Lung (tissue), 12 donors: ENCODE results near the gene NAT14. TPM values are rescaled to one million over a fixed set of nuclear protein-coding genes. Genes with fewer than 3 reads are reported as not detected.

ENCODE experiments used
- ATAC-seq: fragments of 200-7000 bp; cut with Tn5 transposase; one replicate; pipeline ENCODE4 v1.9.1; 2020; ENCODE audit warnings: moderate number of reproducible peaks; ENCODE audit not compliant: insufficient read depth, low FRiP score
- DNase-seq, 3 donors: peaks; one replicate each; pipeline ENCODE4 v3.0.0-alpha.2; 2013 to 2017
- H3K27ac ChIP-seq, 2 donors: one replicate each; pipeline ENCODE4 v1.5.1; 2013; ENCODE audit warnings: mild to moderate bottlenecking in 2 of 2, moderate library complexity in 2 of 2, control low read depth in 1 of 2, inconsistent platforms in 1 of 2, low read depth in 1 of 2, low read length in 1 of 2
- H3K27me3 ChIP-seq, 3 donors: one replicate each; pipeline ENCODE4 v1.5.1; 2013; ENCODE audit warnings: low read length in 2 of 3; ENCODE audit not compliant: control insufficient read depth in 3 of 3, insufficient read depth in 3 of 3
- H3K36me3 ChIP-seq, 4 donors: one replicate each; pipeline ENCODE4 v1.5.1; 2013; ENCODE audit warnings: low read length in 4 of 4, mild to moderate bottlenecking in 1 of 4, moderate library complexity in 1 of 4; ENCODE audit not compliant: control insufficient read depth in 4 of 4, insufficient read depth in 4 of 4
- H3K4me1 ChIP-seq, 5 donors: one replicate each; pipeline ENCODE4 v1.5.1; 2013; ENCODE audit warnings: low read length in 5 of 5, mild to moderate bottlenecking in 2 of 5, moderate library complexity in 1 of 5; ENCODE audit not compliant: control insufficient read depth in 5 of 5, insufficient read depth in 5 of 5
- H3K4me3 ChIP-seq: one replicate; pipeline ENCODE4 v1.5.1; 2013; ENCODE audit warnings: mild to moderate bottlenecking, control low read depth, moderate library complexity
- H3K9ac ChIP-seq, 2 donors: one replicate each; pipeline ENCODE4 v1.5.1; 2013; ENCODE audit warnings: low read length in 2 of 2, control low read depth in 1 of 2; ENCODE audit not compliant: insufficient read depth in 1 of 2
- H3K9me3 ChIP-seq, 4 donors: one replicate each; pipeline ENCODE4 v1.5.1; 2013; ENCODE audit warnings: low read length in 3 of 4, mild to moderate bottlenecking in 1 of 4, moderate library complexity in 1 of 4; ENCODE audit not compliant: control insufficient read depth in 4 of 4, insufficient read depth in 3 of 4
- CTCF ChIP-seq: IDR thresholded peaks from 2 replicates; pipeline ENCODE4 v1.5.1; 2012; ENCODE audit warnings: mild to moderate bottlenecking; ENCODE audit errors: control extremely low read depth, extremely low read depth
- WGBS, 2 donors: extraction: QIAGEN DNeasy Blood & Tissue Kit; methylation state at CpG; one replicate each; pipeline ENCODE4 v1.1.7; 2013; 5-methylcytosine and 5-hydroxymethylcytosine counted together
- polyA plus RNA-seq, 2 donors: library from polyadenylated mRNA; stranded (reverse); fragments of 200-250 nt; gene quantifications; one replicate each; pipeline ENCODE4 v1.2.1, GENCODE V29; 2013
- total RNA-seq, 2 donors: library from RNA; depleted of rRNA in 1 of 2; stranded (reverse); fragments of >200 nt in 1 of 2; gene quantifications; one replicate each; pipeline ENCODE4 v1.2.1, GENCODE V29; 2014 to 2021
- donor health status: control.
- donor health status: control.
- donor health status: Bipolar disorder and iron deficiency.
- donor health status: healthy.
- donor health status: DM: yes; HTN: yes; CAD: no.

The NAT14 gene
- total and polyA plus RNA-seq, 4 donors, result 17.7 to 46.2 (median 33.2) TPM

DNA sequence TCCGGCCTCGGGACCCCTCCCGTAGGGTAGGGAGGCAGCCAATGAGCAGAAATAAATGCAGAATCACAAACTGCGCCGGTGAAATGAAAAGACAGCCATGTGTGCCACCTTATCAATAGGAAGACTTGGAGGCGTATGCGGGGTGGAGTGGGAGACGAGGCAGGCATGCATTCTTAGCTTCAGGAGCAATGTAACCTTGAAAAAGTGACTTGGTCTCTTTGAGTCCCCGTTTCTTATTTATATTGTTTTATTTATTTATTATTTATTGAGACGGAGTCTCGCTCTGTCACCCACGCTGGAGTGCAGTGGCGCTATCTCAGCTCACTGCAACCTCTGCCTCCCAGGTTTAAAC is 19.2 kb downstream of the NAT14 start:
- no peak overlapping the region for H3K9ac ChIP-seq
- ATAC-seq, result no peak
- 29 to 30% methylated on average over 13 of the region's 13 CpGs for WGBS, 2 donors

GRCh38 chr19:55504981-55505380 is 20.0 kb downstream of the NAT14 start:
- WGBS, 2 donors, result 87% methylated on average over 11 of the region's 11 CpGs
- DNase-seq, result no peak

More for the DNA sequence above, 19.2 kb downstream of the NAT14 start:
- Histone ChIP-seq H3K36me3 (peaks cover 0 to 2% (median 0%) of the 10 kb centered on the region in 4 donors), H3K4me3 (no peak overlapping the region), H3K9me3 (no peaks in the 10 kb centered on the region), H3K27ac (no peak overlapping the region), H3K4me1 (no peaks in the 10 kb centered on the region), H3K27me3 (no peaks in the 10 kb centered on the region)
- TF ChIP-seq CTCF, result no peak
- no peak for DNase-seq

DNA sequence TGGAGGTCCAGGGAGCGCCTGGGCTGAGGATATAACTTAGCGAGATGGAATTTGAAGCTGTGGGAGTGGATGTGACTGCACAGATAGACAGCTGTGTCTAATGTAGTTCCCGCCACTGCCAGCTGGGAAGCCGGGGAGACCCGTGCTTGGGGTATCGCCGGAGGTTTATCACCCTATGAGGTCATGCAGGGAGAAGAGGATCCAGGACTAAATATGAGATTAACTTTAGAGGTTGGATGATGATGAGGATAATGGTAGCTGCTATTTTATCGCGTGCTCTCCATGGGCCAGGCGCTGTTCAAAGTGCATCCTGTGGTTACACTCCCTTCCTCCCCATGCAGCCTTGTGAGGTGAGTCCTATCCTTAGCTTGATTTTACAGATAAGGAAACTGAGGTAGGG is 23.1 kb downstream of the NAT14 start:
- ATAC-seq, result no peak
- peaks cover 0 to 2% (median 0%) of the 10 kb centered on the region in 4 donors for H3K36me3 ChIP-seq
- DNase-seq, result no peak
- no peak overlapping the region for H3K27ac ChIP-seq
- H3K4me1 ChIP-seq, result no peaks in the 10 kb centered on the region
- H3K4me3 ChIP-seq, result no peak overlapping the region
- no peaks in the 10 kb centered on the region for H3K27me3 ChIP-seq
- WGBS, 2 donors, result 68 to 71% methylated on average over 10 of the region's 10 CpGs
- no peak overlapping the region for H3K9ac ChIP-seq
- TF ChIP-seq CTCF, result no peak
- H3K9me3 ChIP-seq, result no peaks in the 10 kb centered on the region

More at GRCh38 chr19:55504981-55505380, 20.0 kb downstream of the NAT14 start:
- no peak for TF ChIP-seq CTCF
- Histone ChIP-seq H3K36me3 (peaks cover 0 to 2% (median 0%) of the 10 kb centered on the region in 4 donors), H3K27me3 (no peaks in the 10 kb centered on the region), H3K4me3 (no peak overlapping the region), H3K9me3 (no peaks in the 10 kb centered on the region), H3K9ac (no peak overlapping the region), H3K4me1 (no peaks in the 10 kb centered on the region), H3K27ac (no peak overlapping the region)
- no peak for ATAC-seq
